Caco-2 (cell line): Measurements from ENCODE around the gene REV3L. TPM values are rescaled to one million over a fixed set of nuclear protein-coding genes. Genes with fewer than 3 reads are reported as not detected.

Experiments used
- BruUV-seq: library from RNA; stranded (reverse); fragments of 400-500 nt; replicated peaks from 2 replicates; lab custom pipeline; 2021; lab: Mats Ljungman, UMichigan
- CTCF ChIA-PET: fragments of 300-600 bp; sonication (Branson Sonifier 250); formaldehyde crosslinking; loops from one replicate; lab custom pipeline; 2022; ENCODE audit warnings: antibody characterized with exemption; lab: Charles Lee
- POLR2A ChIA-PET: fragments of 300-600 bp; sonication (Branson Sonifier 250); formaldehyde crosslinking; loops from one replicate; lab custom pipeline; 2022; ENCODE audit warnings: antibody characterized with exemption; lab: Charles Lee
- DNase-seq, 2 experiments: peaks; one replicate each; pipeline versions ENCODE4 v3.0.0 to v3.0.0-alpha.2; 2020 to 2022
- H3K27me3 ChIP-seq: replicated peaks from 2 replicates; pipeline ENCODE4 v1.6.0; 2011; ENCODE audit warnings: low read length; ENCODE audit not compliant: control insufficient read depth, insufficient read depth
- H3K36me3 ChIP-seq: 2 replicates; pipeline ENCODE4 v1.5.1; 2011; ENCODE audit warnings: low read length; ENCODE audit not compliant: control insufficient read depth, insufficient read depth
- H3K4me1 ChIP-seq: fragments of 250-450 bp; sonication (Bioruptor Pico); 2 replicates; pipeline ENCODE4 v1.5.1; 2020; ENCODE audit warnings: mild to moderate bottlenecking
- H3K4me3 ChIP-seq: 2 replicates; pipeline ENCODE4 v1.5.1; 2011; ENCODE audit warnings: low read depth, mild to moderate bottlenecking, control low read depth, low read length
- H3K9me3 ChIP-seq: fragments of 250-450 bp; sonication (Bioruptor Pico); 2 replicates; pipeline ENCODE4 v1.5.1; 2020; ENCODE audit warnings: mild to moderate bottlenecking, moderate library complexity
- H3K27ac Mint-ChIP-seq: one replicate; pipeline ENCODE4 v1.8.0; 2022; ENCODE audit warnings: mixed read lengths; ENCODE audit not compliant: unreplicated experiment
- H3K27me3 Mint-ChIP-seq: one replicate; pipeline ENCODE4 v1.8.0; 2022; ENCODE audit warnings: mixed read lengths; ENCODE audit not compliant: insufficient read depth, unreplicated experiment
- H3K36me3 Mint-ChIP-seq: one replicate; pipeline ENCODE4 v1.8.0; 2022; ENCODE audit warnings: mild to moderate bottlenecking, mixed read lengths; ENCODE audit not compliant: insufficient read depth, unreplicated experiment
- H3K4me1 Mint-ChIP-seq: one replicate; pipeline ENCODE4 v1.8.0; 2022; ENCODE audit warnings: low read depth, mixed read lengths; ENCODE audit not compliant: unreplicated experiment
- H3K4me3 Mint-ChIP-seq: one replicate; pipeline ENCODE4 v1.8.0; 2022; ENCODE audit warnings: mild to moderate bottlenecking, moderate library complexity, mixed read lengths; ENCODE audit not compliant: unreplicated experiment
- H3K9me3 Mint-ChIP-seq: one replicate; pipeline ENCODE4 v1.8.0; 2022; ENCODE audit warnings: mixed read lengths; ENCODE audit not compliant: unreplicated experiment
- CTCF ChIP-seq, 2 experiments: fragments of 200-600 bp in 1 of 2; IDR thresholded peaks; 1 replicate in 1 of 2; 2 replicates in 1 of 2; pipeline versions ENCODE4 v1.5.1 to v1.8.0; 2011 to 2022; ENCODE audit warnings: antibody characterized with exemption in 1 of 2, control low read depth in 1 of 2, inconsistent platforms in 1 of 2, low read depth in 1 of 2, low read length in 1 of 2, mild to moderate bottlenecking in 1 of 2, moderate library complexity in 1 of 2; ENCODE audit not compliant: insufficient read depth in 1 of 2, severe bottlenecking in 1 of 2, unreplicated experiment in 1 of 2
- intact Hi-C: fragments of 100-400 bp; cut with micrococcal nuclease; formaldehyde crosslinking; loops from one replicate; pipeline ENCODE4 v1.10.0; 2022; ENCODE audit not compliant: unreplicated experiment
- total RNA-seq: library from RNA; stranded (reverse); gene quantifications from 2 replicates; pipeline ENCODE4 v1.2.3, GENCODE V29; 2022

REV3L gene
- total RNA-seq, 1 experiment from 2014 or later: 22.2 TPM

- BruUV-seq: no TSS peak
- no peak overlapping the region for H3K4me3 ChIP-seq
- intact Hi-C loops: no loop called here
- no peak overlapping the region for H3K27ac Mint-ChIP-seq
- TF ChIP-seq CTCF (IDR thresholded peaks at IDR 0.05; ENCODE audit: insufficient read depth in 1 of 2, low read depth in 1 of 2, low read length in 1 of 2, severe bottlenecking in 1 of 2, unreplicated experiment in 1 of 2): no peak
- DNase-seq: no peak
- H3K4me1 Mint-ChIP-seq: no peaks in the 10 kb centered on the region
- no peaks in the 10 kb centered on the region for H3K36me3 ChIP-seq
- no peaks in the 10 kb centered on the region for H3K4me1 ChIP-seq
- ChIA-PET CTCF (no interaction called here), POLR2A (no interaction called here)
- no peak overlapping the region for H3K4me3 Mint-ChIP-seq
- no peaks in the 10 kb centered on the region for H3K27me3 ChIP-seq
- no peaks in the 10 kb centered on the region for H3K27me3 Mint-ChIP-seq
- H3K36me3 Mint-ChIP-seq: peaks cover 16% of the 10 kb centered on the region
- H3K9me3 ChIP-seq: no peaks in the 10 kb centered on the region
- no peaks in the 10 kb centered on the region for H3K9me3 Mint-ChIP-seq
Observed at GRCh38 chr6:111411978-111412566, 70.9 kb downstream of the REV3L start.

GRCh38 chr6:111411046-111411445 is 72.0 kb downstream of the REV3L start:
- no peak overlapping the region for H3K4me3 Mint-ChIP-seq
- no peaks in the 10 kb centered on the region for H3K27me3 Mint-ChIP-seq
- H3K9me3 Mint-ChIP-seq: no peaks in the 10 kb centered on the region
- intact Hi-C loops: no loop called here
- H3K9me3 ChIP-seq: no peaks in the 10 kb centered on the region
- H3K36me3 ChIP-seq: no peaks in the 10 kb centered on the region
- no peak for DNase-seq
- CTCF ChIA-PET: no interaction called here
- H3K27me3 ChIP-seq: no peaks in the 10 kb centered on the region
- no peaks in the 10 kb centered on the region for H3K4me1 Mint-ChIP-seq
- H3K36me3 Mint-ChIP-seq: peaks cover 16% of the 10 kb centered on the region
- no peak for TF ChIP-seq CTCF (IDR thresholded peaks at IDR 0.05; ENCODE audit: insufficient read depth in 1 of 2, low read depth in 1 of 2, low read length in 1 of 2, severe bottlenecking in 1 of 2, unreplicated experiment in 1 of 2)
- no peaks in the 10 kb centered on the region for H3K4me1 ChIP-seq
- H3K27ac Mint-ChIP-seq: no peak overlapping the region
- BruUV-seq: no TSS peak
- no peak overlapping the region for H3K4me3 ChIP-seq
- POLR2A ChIA-PET: no interaction called here

GRCh38 chr6:111410371-111410770 is 72.6 kb downstream of the REV3L start:
- no TSS peak for BruUV-seq
- no peak overlapping the region for H3K4me3 Mint-ChIP-seq
- no peak for DNase-seq
- no peaks in the 10 kb centered on the region for H3K27me3 ChIP-seq
- TF ChIP-seq CTCF (IDR thresholded peaks at IDR 0.05; ENCODE audit: insufficient read depth in 1 of 2, low read depth in 1 of 2, low read length in 1 of 2, severe bottlenecking in 1 of 2, unreplicated experiment in 1 of 2): no peak
- no peaks in the 10 kb centered on the region for H3K4me1 Mint-ChIP-seq
- no peaks in the 10 kb centered on the region for H3K9me3 ChIP-seq
- H3K27me3 Mint-ChIP-seq: no peaks in the 10 kb centered on the region
- CTCF ChIA-PET: no interaction called here
- no peak overlapping the region for H3K27ac Mint-ChIP-seq
- peaks cover 16% of the 10 kb centered on the region for H3K36me3 Mint-ChIP-seq
- H3K36me3 ChIP-seq: no peaks in the 10 kb centered on the region
- H3K4me3 ChIP-seq: no peak overlapping the region
- no peaks in the 10 kb centered on the region for H3K4me1 ChIP-seq
- intact Hi-C loops: no loop called here
- POLR2A ChIA-PET: no interaction called here
- no peaks in the 10 kb centered on the region for H3K9me3 Mint-ChIP-seq
